ENCODE data around the gene PLPPR4. TPM values are rescaled to one million over a fixed set of nuclear protein-coding genes. Genes with fewer than 3 reads are reported as not detected.

PLPPR4 gene
- total and polyA plus RNA-seq, 10 donors = 0.06 to 1.6 (median 0.39) TPM

DNA sequence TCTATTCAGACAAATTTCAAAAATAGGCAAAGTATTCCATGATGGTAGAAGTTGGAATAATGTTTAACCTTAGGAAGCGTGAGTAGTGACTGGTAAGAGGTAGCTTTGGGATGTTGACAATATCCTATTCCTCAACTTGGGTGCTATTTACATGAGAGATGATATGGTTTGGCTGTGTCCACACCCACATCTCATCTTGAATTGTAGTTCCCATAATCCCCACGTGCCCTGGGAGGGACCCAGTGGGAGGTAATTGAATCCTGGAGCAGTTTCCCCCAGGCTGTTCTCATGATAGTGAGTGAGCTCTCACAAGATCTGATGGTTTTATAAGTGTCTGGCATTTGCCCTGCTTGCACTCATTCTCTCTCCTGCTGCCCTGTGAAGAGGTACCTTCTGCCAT lies 67.3 kb downstream of the PLPPR4 start:
- intact Hi-C loops (cut with DNase I; ENCODE audit: low total_unique reads) = no loop called here
- WGBS, 5 donors = 63 to 74% (median 64%) methylated on average over 2 of the region's 2 CpGs

DNA sequence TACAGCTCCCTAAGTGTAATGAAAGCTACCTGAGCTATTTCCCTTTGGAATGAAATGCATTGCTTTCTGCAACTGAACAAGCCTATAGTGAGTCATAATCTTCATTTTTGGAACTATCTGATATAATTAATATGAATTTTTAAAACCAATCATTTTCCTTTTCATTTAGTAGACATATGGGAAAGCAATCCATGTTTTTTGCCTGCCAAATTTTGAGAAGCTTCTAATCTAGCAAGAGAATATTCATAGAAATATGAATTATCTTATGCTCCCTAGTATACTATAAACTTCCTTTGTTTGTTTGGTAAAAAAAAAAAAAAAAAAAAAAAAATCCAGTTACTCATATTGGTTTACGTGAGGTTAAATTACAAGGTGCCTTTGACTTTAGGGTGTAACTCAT lies 68.3 kb downstream of the PLPPR4 start:
- Histone ChIP-seq H3K9me3 (no peaks in the 10 kb centered on the region), H3K4me1 (no peaks in the 10 kb centered on the region), H3K27ac (no peak overlapping the region), H3K4me3 (no peak overlapping the region), H3K27me3 (replicated peaks in 1 of 7) (no peaks in the 10 kb centered on the region), H3K36me3 (no peaks in the 10 kb centered on the region)
- DNase-seq = no peak
- WGBS, 5 donors = 89 to 97% (median 92%) methylated on average over 1 of the region's 1 CpG
- intact Hi-C loops (cut with DNase I; ENCODE audit: low total_unique reads) = no loop called here
- TF ChIP-seq, protein P1, sequence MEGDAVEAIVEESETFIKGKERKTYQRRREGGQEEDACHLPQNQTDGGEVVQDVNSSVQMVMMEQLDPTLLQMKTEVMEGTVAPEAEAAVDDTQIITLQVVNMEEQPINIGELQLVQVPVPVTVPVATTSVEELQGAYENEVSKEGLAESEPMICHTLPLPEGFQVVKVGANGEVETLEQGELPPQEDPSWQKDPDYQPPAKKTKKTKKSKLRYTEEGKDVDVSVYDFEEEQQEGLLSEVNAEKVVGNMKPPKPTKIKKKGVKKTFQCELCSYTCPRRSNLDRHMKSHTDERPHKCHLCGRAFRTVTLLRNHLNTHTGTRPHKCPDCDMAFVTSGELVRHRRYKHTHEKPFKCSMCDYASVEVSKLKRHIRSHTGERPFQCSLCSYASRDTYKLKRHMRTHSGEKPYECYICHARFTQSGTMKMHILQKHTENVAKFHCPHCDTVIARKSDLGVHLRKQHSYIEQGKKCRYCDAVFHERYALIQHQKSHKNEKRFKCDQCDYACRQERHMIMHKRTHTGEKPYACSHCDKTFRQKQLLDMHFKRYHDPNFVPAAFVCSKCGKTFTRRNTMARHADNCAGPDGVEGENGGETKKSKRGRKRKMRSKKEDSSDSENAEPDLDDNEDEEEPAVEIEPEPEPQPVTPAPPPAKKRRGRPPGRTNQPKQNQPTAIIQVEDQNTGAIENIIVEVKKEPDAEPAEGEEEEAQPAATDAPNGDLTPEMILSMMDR (IDR thresholded peaks at IDR 0.05 in 8 of 11, conservative IDR thresholded peaks at IDR 0.05 in 3 of 11) = no peak
- no peak for TF ChIP-seq POLR2AphosphoS5 (IDR thresholded peaks at IDR 0.05)
- no peak for TF ChIP-seq POLR2A (IDR thresholded peaks at IDR 0.05)

More for the DNA sequence above, 67.3 kb downstream of the PLPPR4 start:
- no peak for DNase-seq
- Histone ChIP-seq H3K4me3 (no peak overlapping the region), H3K27me3 (replicated peaks in 1 of 7) (no peaks in the 10 kb centered on the region), H3K9me3 (no peaks in the 10 kb centered on the region), H3K27ac (no peak overlapping the region), H3K4me1 (no peaks in the 10 kb centered on the region), H3K36me3 (no peaks in the 10 kb centered on the region)
- no peak for TF ChIP-seq POLR2A (IDR thresholded peaks at IDR 0.05)
- TF ChIP-seq POLR2AphosphoS5 (IDR thresholded peaks at IDR 0.05) = no peak
- TF ChIP-seq, protein P1 (IDR thresholded peaks at IDR 0.05 in 8 of 11, conservative IDR thresholded peaks at IDR 0.05 in 3 of 11) = no peak

DNA sequence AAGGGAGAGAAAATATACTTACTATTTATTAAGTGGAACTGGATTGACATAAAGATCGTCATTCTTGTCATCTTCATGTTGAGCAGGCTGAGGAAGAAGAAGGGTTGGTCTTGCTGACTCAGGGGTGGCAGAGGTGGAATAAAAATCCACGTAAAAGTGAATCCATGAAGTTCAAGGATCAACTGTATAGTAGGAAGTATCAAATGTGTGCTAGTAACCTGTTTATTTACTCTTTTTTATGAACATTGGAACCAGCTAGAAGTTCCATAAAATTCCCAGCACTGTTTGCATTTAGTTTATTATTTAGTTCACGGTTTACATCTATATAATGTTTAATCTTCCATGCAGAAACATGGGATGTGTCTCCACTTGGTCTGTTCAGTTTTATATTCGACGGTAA lies 70.7 kb downstream of the PLPPR4 start:
- H3K36me3 ChIP-seq = no peaks in the 10 kb centered on the region
- DNase-seq = no peak
- no peaks in the 10 kb centered on the region for H3K4me1 ChIP-seq
- WGBS, 5 donors = 80 to 94% (median 85%) methylated on average over 5 of the region's 5 CpGs
- H3K9me3 ChIP-seq = peaks cover 0 to 3% (median 0%) of the 10 kb centered on the region in 8 donors
- no peak overlapping the region for H3K4me3 ChIP-seq
- TF ChIP-seq, protein P1 (IDR thresholded peaks at IDR 0.05 in 8 of 11, conservative IDR thresholded peaks at IDR 0.05 in 3 of 11) = no peak
- no peak for TF ChIP-seq POLR2A (IDR thresholded peaks at IDR 0.05)
- TF ChIP-seq POLR2AphosphoS5 (IDR thresholded peaks at IDR 0.05) = no peak
- no peak overlapping the region for H3K27ac ChIP-seq
- intact Hi-C loops (cut with DNase I; ENCODE audit: low total_unique reads) = no loop called here
- H3K27me3 ChIP-seq (replicated peaks in 1 of 7) = no peaks in the 10 kb centered on the region

DNA sequence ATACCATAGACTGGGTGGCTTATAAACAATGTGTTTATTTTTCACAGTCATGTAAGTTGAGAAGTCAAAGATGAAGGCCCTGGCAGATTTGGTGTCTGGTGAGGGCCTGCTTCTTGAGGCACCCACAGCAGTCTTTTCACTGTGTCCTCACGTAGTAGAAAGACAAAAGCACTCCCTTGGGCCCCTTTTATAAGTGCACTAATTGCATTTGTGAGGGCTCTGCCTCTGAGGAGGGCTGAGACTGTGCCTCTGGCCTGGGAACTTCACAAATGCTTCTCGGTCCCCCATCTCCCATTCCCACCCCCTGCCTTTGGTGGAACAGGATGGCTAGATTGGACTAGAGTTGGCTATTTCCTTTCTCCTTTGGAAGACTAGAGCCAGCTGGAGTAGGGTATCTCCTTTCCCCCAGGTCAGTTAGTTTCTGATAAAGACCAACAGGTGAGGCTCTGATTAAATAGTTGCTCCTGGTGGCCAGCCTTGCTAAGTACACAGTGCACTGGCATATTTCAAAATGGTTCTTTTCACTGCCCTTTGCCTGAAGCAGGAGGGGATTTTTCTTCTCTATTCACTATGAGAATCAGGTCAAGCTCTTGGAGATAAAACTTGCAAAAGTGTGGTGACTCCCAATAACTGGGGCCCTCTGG lies 82.9 kb downstream of the PLPPR4 start:
- intact Hi-C loops (cut with DNase I; ENCODE audit: low total_unique reads) = no loop called here
- Histone ChIP-seq H3K27me3 (replicated peaks in 1 of 7) (no peaks in the 10 kb centered on the region), H3K9me3 (peaks cover 0 to 3% (median under 1%) of the 10 kb centered on the region in 8 donors), H3K36me3 (no peaks in the 10 kb centered on the region), H3K4me3 (no peak overlapping the region), H3K27ac (no peak overlapping the region), H3K4me1 (no peaks in the 10 kb centered on the region)
- TF ChIP-seq, protein P1 (IDR thresholded peaks at IDR 0.05 in 8 of 11, conservative IDR thresholded peaks at IDR 0.05 in 3 of 11) = no peak
- no peak for TF ChIP-seq POLR2A (IDR thresholded peaks at IDR 0.05)
- TF ChIP-seq POLR2AphosphoS5 (IDR thresholded peaks at IDR 0.05) = no peak
- WGBS, 5 donors = 64 to 78% (median 76%) methylated on average over 2 of the region's 2 CpGs
- DNase-seq = no peak
